Loucy (cell line): ENCODE data around the gene ALG12.

ENCODE experiments used
- EZH2phosphoT487 ChIP-seq: fragments of 200-600 bp; IDR thresholded peaks from 2 replicates; pipeline ENCODE4 v1.6.1; 2018; ENCODE audit warnings: antibody characterized with exemption, mild to moderate bottlenecking, moderate library complexity, borderline replicate concordance
- TF ChIP-seq, protein P1 (sequence below): fragments of 200-600 bp; sonication (generic); conservative IDR thresholded peaks from 2 replicates; pipeline ENCODE4 v1.5.1; 2014; ENCODE audit warnings: mild to moderate bottlenecking, antibody characterized with exemption, low read length

DNA sequence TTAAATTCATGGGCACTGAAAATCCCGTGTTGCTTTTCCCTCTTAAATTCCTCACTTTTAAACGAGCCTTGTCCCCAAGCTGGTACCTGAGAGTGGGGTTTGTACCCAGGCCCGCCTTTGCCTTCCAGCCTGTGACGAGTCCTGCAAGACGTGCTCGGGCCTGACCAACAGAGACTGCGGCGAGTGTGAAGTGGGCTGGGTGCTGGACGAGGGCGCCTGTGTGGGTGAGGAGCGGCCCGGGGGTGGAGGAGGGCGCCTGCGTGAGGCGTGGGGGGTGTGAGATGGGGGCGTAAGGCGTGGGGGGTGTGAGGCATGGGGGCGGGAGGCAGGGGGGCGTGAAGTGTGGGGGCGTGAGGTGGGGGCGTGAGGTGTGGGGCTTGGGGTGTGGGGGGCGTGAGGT, 4.2 kb upstream of the ALG12 start:
- TF ChIP-seq, protein P1, sequence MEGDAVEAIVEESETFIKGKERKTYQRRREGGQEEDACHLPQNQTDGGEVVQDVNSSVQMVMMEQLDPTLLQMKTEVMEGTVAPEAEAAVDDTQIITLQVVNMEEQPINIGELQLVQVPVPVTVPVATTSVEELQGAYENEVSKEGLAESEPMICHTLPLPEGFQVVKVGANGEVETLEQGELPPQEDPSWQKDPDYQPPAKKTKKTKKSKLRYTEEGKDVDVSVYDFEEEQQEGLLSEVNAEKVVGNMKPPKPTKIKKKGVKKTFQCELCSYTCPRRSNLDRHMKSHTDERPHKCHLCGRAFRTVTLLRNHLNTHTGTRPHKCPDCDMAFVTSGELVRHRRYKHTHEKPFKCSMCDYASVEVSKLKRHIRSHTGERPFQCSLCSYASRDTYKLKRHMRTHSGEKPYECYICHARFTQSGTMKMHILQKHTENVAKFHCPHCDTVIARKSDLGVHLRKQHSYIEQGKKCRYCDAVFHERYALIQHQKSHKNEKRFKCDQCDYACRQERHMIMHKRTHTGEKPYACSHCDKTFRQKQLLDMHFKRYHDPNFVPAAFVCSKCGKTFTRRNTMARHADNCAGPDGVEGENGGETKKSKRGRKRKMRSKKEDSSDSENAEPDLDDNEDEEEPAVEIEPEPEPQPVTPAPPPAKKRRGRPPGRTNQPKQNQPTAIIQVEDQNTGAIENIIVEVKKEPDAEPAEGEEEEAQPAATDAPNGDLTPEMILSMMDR, result no peak
- TF ChIP-seq EZH2phosphoT487, result no peak
